ENCODE measurements around the gene SLC9B2.
"Not testable (repeated sequence)": the region's sequence is repeated elsewhere in the genome, so short reads cannot be mapped to it uniquely, and the experiment has no call there.

The SLC9B2 gene

DNA sequence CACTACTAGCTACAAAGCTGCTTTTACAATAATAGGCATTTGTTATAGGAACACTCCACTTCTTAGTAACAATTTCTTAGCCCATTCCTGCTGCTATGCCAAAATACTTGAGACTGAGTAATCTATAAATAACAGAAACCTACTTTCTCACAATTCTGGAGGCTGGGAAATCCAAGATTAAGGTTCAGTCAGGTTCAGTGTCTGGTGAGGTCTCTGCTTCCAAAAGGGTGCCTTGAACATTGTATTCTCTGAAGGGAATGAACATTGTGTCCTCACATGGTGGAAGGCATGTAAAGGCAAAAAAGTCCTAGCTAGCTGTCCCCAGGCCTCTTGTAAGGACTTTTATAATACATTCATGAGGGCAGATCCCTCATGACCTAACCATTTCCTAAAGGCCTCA is 64.0 kb downstream of the SLC9B2 start:
- DNase-seq: no peak

DNA sequence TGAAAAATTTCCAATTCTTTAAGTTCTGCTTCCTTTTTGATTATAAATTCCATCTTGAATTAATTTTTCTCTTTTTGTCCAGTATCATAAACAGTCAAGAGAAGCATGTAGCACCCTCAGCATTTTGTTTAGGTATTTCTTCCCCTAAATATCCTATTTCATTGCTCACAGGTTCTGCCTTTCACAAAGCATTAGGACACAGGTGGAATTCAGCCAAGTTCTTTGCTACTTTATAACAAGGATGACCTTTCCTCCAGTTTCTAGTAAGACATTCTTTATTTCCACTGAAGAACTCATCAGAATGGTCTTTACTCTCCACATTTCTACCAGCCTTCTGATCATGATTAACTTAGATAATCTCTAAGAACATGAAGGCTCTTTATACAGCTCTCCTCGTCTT is 64.5 kb downstream of the SLC9B2 start:
- no peak for DNase-seq

DNA sequence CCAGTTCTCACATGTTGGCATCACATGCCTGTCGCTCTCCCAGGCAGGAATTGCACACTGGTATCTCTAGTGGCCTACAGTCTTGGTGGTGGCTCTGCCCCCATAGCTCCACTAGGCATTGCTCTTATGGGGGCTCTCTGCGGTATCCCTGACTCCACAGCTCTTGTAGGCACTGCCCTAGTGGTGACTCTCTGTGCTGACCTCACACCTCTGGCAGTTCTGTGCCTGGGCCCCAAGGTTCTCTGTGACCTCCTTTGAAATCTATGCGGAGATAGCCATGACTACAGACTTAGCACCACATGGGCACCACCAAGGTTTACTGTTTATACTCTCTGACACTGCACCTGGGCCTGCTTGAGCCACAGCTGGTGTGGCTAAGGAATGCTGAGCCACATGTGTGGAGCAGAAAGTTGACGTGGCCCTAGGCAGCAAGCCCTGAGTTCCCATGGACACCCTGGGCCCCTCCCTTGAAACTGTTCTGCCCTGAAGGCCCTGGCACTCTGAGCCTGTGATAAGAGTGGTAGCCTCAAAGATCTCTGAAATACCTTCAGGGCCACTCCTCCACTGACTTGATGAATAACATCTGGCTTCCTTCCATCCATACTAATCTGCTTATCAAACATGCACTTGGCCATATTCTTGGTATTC is 65.1 kb downstream of the SLC9B2 start:
- DNase-seq: no peak

DNA sequence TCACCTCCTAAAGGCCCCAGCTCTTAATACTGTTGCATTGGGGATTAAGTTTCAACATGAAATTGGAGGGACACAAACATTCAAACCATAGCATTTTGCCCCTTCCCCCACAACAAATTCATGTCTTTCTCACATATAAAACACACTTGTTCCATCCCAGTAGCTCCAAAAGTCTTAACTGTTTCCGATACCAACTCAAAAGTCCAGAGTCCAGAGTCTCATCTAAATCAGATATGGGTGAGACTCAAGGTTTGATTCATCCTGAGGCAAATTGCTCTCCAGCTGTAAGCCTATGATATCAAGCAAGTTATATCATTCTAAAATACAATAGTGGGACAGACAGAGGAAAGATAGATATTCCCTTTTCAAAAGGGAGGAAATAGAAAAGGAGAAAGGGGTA is 65.8 kb downstream of the SLC9B2 start:
- DNase-seq: no peak

DNA sequence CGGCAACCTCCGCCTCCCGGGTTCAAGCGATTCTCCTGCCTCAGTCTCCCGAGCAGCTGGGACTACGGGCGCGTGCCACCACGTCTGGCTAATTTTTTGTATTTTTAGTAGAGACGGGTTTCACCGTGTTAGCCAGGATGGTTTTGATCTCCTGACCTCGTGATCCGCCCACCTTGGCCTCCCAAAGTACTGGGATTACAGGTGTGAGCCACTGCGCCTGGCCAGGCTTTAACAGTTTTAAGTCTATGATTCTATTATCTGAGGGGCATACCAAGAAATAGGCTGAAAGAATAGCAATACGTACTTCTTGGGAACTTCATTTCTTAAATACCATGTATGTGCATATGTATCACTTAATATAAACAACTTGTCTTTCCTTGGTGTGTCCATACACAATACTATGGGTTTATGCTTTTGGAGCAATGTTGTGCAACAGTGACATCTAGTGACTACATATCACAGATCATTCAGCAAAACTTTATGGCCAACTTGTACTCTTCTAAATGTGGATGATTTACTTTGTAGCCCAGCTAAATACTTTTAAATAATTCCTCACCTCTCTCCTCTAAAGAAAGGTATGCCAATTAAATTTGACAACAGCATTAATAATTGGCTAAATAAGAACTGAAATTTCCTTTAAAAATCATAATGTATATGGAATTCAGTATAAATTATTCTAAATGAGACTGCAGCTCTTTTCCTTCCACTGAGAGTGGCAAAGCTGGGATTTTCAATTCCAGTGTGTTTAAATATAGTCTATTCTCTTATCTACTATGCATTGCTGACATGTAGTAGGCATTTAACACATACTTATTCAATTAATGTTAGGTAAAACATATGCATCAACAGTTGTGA is 67.5 kb downstream of the SLC9B2 start:
- no peak for DNase-seq

DNA sequence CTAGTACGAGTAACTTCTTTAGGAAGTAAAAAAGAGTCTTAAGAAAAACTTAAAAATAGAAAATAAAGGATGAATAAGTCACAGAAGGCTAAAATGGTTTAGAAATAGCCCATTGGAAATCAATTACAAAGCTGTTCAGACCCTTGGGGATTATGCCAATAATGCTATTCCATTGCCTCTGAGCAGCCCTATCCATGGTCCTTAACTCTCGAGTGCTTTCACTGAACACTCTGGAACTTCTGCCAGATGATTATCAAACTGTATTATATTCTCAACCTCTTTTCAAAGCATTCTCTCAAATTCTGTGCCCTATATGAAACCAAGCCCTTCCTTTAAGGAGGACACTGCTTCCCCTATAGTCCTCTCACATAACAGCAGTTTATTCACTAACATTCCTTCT is 74.0 kb downstream of the SLC9B2 start:
- no peak for DNase-seq

DNA sequence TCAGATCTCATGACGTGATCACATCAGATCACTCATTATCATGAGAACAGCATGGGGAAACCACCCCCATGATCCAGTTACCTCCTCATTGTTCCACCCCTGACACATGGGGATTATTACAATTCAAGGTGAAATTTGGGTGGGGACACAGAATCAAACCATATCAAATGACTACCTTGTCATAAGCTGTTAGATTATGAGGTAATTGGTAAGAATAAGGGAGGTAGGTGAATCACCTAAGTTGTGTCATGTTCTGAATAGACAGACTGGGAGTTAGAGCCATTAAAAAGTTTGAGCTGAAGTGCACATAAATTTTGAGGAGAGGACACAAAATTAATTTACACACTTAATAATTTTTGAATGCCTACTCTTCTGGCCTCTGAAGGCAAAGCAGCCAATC is 81.8 kb downstream of the SLC9B2 start:
- no peak for DNase-seq

DNA sequence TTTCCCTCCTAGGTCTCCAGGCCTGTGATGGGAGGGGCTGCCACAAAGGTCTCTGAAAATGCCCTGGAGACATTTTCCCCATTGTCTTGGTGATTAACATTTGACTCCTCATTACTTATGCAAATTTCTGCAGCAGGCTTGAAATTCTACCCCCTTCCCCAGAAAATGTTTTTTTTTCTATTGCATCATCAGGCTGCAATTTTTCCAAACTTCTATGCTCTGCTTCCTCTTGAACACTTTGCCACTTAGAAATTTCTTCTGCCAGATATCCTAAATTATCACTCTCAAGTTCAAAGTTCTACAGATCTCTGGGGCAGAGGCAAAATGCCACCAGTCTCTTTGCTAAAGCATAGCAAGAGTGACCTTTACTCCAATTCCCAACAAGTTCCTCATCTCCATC is 82.6 kb downstream of the SLC9B2 start:
- DNase-seq: not testable (repeated sequence)

DNA sequence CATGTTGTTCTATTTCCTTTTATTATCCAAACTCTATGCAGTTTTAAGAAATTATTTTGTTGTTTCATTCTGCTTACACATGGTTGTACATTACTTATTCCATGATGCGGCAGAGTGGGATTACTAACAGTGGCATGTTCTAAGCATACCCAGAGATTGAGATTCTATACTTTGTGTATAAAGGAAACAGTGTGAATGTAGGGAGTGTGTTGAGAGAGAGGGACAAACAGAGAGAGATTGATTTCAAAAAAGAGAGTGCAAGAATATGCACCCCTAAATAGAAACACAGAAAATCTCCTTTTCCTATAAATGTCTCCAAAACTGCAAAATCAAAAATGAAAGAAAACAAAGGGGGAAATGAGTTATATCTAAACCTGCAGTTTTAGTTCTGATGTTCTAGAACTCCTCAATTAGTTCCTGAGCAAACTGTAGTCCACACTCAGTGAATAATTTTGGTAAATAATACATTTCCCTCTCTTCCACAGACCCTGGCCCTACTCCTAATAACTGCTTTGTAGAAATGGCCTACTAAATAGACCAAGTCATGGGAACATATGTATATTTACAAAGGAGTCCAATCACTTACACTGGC is 88.0 kb downstream of the SLC9B2 start:
- no peak for DNase-seq

DNA sequence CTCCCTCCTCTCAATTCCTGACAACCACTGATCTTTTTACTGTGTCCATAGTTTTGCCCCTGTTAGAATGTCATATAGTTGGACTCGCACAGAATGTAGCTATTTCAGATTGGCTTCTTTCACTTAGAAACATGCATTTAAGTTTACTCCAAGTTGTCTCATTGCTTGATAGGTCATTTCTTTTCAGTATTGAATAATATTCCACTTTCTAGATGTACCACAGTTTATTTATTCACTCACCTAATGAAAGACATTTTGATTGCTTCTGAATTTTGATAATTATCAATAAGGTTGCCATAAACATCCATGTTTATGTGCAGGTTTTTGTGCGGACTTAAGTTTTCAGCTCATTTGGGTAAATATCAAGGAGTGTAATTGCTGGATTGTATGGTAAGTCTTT is 95.6 kb downstream of the SLC9B2 start:
- DNase-seq: no peak

Measured in activated CD4-positive, alpha-beta T cell treated with anti-CD3 and anti-CD28 coated beads for 1 hour (primary cell).